Karpas-422 (cell line): Measurements from ENCODE around the gene SRD5A3. TPM values are rescaled to one million over a fixed set of nuclear protein-coding genes. Genes with fewer than 3 reads are reported as not detected.
A peak's percentile ranks its signal among the peaks of the same experiment; 100 is the strongest.

Experiments used
- DNase-seq: peaks from one replicate; pipeline ENCODE4 v3.0.0-alpha.2; 2015
- H2AFZ ChIP-seq: fragments of 200-600 bp; sonication (generic); 2 replicates; pipeline ENCODE4 v1.6.1; 2014; ENCODE audit warnings: antibody characterized with exemption, low read length, mixed read lengths
- H3K27ac ChIP-seq: fragments of 200-600 bp; sonication (generic); 2 replicates; pipeline ENCODE4 v1.5.1; 2014; ENCODE audit warnings: mild to moderate bottlenecking, low read length, moderate library complexity
- H3K27me3 ChIP-seq: fragments of 200-600 bp; sonication (generic); 2 replicates; pipeline ENCODE4 v1.6.1; 2014; ENCODE audit warnings: low read length, mixed read lengths
- H3K36me3 ChIP-seq: fragments of 200-600 bp; sonication (generic); 2 replicates; pipeline ENCODE4 v1.6.1; 2014; ENCODE audit warnings: low read length, mixed read lengths; ENCODE audit not compliant: insufficient read depth
- H3K4me1 ChIP-seq: fragments of 200-600 bp; sonication (generic); 2 replicates; pipeline ENCODE4 v1.6.1; 2014; ENCODE audit warnings: mild to moderate bottlenecking, low read length, mixed read lengths
- H3K4me2 ChIP-seq: fragments of 200-600 bp; sonication (generic); 2 replicates; pipeline ENCODE4 v1.6.1; 2014; ENCODE audit warnings: low read length, low read depth, mild to moderate bottlenecking; ENCODE audit not compliant: poor library complexity, severe bottlenecking
- H3K4me3 ChIP-seq: fragments of 200-600 bp; sonication (generic); 2 replicates; pipeline ENCODE4 v1.5.1; 2014; ENCODE audit warnings: mild to moderate bottlenecking, antibody characterized with exemption, low read length, mixed read lengths
- H3K79me2 ChIP-seq: fragments of 200-600 bp; sonication (generic); 2 replicates; pipeline ENCODE4 v1.6.1; 2014; ENCODE audit warnings: mild to moderate bottlenecking, low read length, mixed read lengths
- H3K9ac ChIP-seq: fragments of 200-600 bp; sonication (generic); 2 replicates; pipeline ENCODE4 v1.6.0; 2014; ENCODE audit warnings: low read length
- H3K9me2 ChIP-seq: fragments of 200-600 bp; sonication (generic), shearing (Covaris generic); replicated peaks from 2 replicates; pipeline ENCODE4 v1.6.0; 2014; ENCODE audit warnings: mild to moderate bottlenecking, low read length, moderate library complexity; ENCODE audit not compliant: insufficient read depth
- H3K9me3 ChIP-seq: fragments of 300-700, 200-600 bp; sonication (generic); 2 replicates; pipeline ENCODE4 v1.6.1; 2014; ENCODE audit warnings: low read length, mixed read lengths
- H4K20me1 ChIP-seq: fragments of 200-600 bp; sonication (generic); 2 replicates; pipeline ENCODE4 v1.6.1; 2014; ENCODE audit warnings: mild to moderate bottlenecking, antibody characterized with exemption, low read length, low read depth; ENCODE audit not compliant: insufficient read depth
- total RNA-seq: library from RNA; depleted of rRNA; stranded (reverse); fragments of >200 nt; shearing (Covaris generic); gene quantifications from 2 replicates; pipeline ENCODE4 v1.2.3, GENCODE V29; 2014; ENCODE audit warnings: low replicate concordance

The SRD5A3 gene
- total RNA-seq, 1 experiment from 2014 or later: 25.7 TPM

GRCh38 chr4:55314141-55314820 lies 31.8 kb upstream of the SRD5A3 start:
- Histone ChIP-seq H3K9ac (no peak overlapping the region), H3K79me2 (no peaks in the 10 kb centered on the region), H2AFZ (no peak overlapping the region), H3K4me3 (no peak overlapping the region), H3K9me2 (no peaks in the 10 kb centered on the region), H3K36me3 (no peaks in the 10 kb centered on the region), H3K27me3 (no peaks in the 10 kb centered on the region), H3K9me3 (no peaks in the 10 kb centered on the region), H3K4me1 (no peaks in the 10 kb centered on the region), H3K27ac (no peak overlapping the region), H3K4me2 (no peak overlapping the region), H4K20me1 (no peaks in the 10 kb centered on the region)
- DNase-seq: no peak

GRCh38 chr4:55318175-55319129 lies 27.6 kb upstream of the SRD5A3 start:
- Histone ChIP-seq H3K4me1 (no peaks in the 10 kb centered on the region), H3K79me2 (no peaks in the 10 kb centered on the region), H2AFZ (no peak overlapping the region), H3K36me3 (no peaks in the 10 kb centered on the region), H4K20me1 (no peaks in the 10 kb centered on the region), H3K4me3 (no peak overlapping the region), H3K9me2 (no peaks in the 10 kb centered on the region), H3K9me3 (no peaks in the 10 kb centered on the region), H3K9ac (no peak overlapping the region), H3K27me3 (no peaks in the 10 kb centered on the region), H3K4me2 (no peak overlapping the region), H3K27ac (no peak overlapping the region)
- no peak for DNase-seq

GRCh38 chr4:55321707-55322264 lies 24.3 kb upstream of the SRD5A3 start:
- Histone ChIP-seq H3K27me3 (no peaks in the 10 kb centered on the region), H3K36me3 (no peaks in the 10 kb centered on the region), H3K4me1 (no peaks in the 10 kb centered on the region), H4K20me1 (no peaks in the 10 kb centered on the region), H3K9me2 (no peaks in the 10 kb centered on the region), H2AFZ (no peak overlapping the region), H3K9me3 (no peaks in the 10 kb centered on the region), H3K4me3 (no peak overlapping the region), H3K27ac (no peak overlapping the region), H3K4me2 (no peak overlapping the region), H3K9ac (no peak overlapping the region), H3K79me2 (no peaks in the 10 kb centered on the region)
- peak; percentile 91 for DNase-seq

- Histone ChIP-seq H3K4me2 (no peak overlapping the region), H3K4me1 (no peaks in the 10 kb centered on the region), H2AFZ (no peak overlapping the region), H3K27ac (no peak overlapping the region), H3K4me3 (no peak overlapping the region), H3K36me3 (no peaks in the 10 kb centered on the region), H3K9me2 (no peaks in the 10 kb centered on the region), H3K9ac (no peak overlapping the region), H3K9me3 (no peaks in the 10 kb centered on the region), H3K79me2 (no peaks in the 10 kb centered on the region), H3K27me3 (no peaks in the 10 kb centered on the region), H4K20me1 (no peaks in the 10 kb centered on the region)
- no peak for DNase-seq
Measured at GRCh38 chr4:55323375-55323774, 22.7 kb upstream of the SRD5A3 start.

GRCh38 chr4:55326629-55327028 lies 19.4 kb upstream of the SRD5A3 start:
- Histone ChIP-seq H3K4me1 (no peaks in the 10 kb centered on the region), H3K4me3 (no peak overlapping the region), H3K9ac (no peak overlapping the region), H3K4me2 (no peak overlapping the region), H2AFZ (no peak overlapping the region), H3K27ac (no peak overlapping the region), H3K9me3 (0 out of 2 replicates have a peak, but pooled peaks cover 3% of the 10 kb centered on the region), H3K9me2 (no peaks in the 10 kb centered on the region), H3K79me2 (no peaks in the 10 kb centered on the region), H3K36me3 (no peaks in the 10 kb centered on the region), H3K27me3 (no peaks in the 10 kb centered on the region), H4K20me1 (no peaks in the 10 kb centered on the region)
- no peak for DNase-seq

GRCh38 chr4:55329012-55329411 lies 17.0 kb upstream of the SRD5A3 start:
- Histone ChIP-seq H3K79me2 (no peaks in the 10 kb centered on the region), H3K9me2 (no peaks in the 10 kb centered on the region), H2AFZ (no peak overlapping the region), H3K4me3 (no peak overlapping the region), H4K20me1 (no peaks in the 10 kb centered on the region), H3K27me3 (no peaks in the 10 kb centered on the region), H3K27ac (no peak overlapping the region), H3K36me3 (no peaks in the 10 kb centered on the region), H3K4me1 (no peaks in the 10 kb centered on the region), H3K9me3 (0 out of 2 replicates have a peak, but pooled peaks cover 3% of the 10 kb centered on the region), H3K9ac (no peak overlapping the region), H3K4me2 (no peak overlapping the region)
- DNase-seq: no peak

GRCh38 chr4:55330241-55330640 lies 15.8 kb upstream of the SRD5A3 start:
- Histone ChIP-seq H3K36me3 (no peaks in the 10 kb centered on the region), H3K4me3 (no peak overlapping the region), H3K79me2 (no peaks in the 10 kb centered on the region), H3K9ac (no peak overlapping the region), H2AFZ (peak overlapping the region; percentile 3; the same call in 1 of the 2 replicates), H3K9me2 (no peaks in the 10 kb centered on the region), H3K27ac (no peak overlapping the region), H4K20me1 (no peaks in the 10 kb centered on the region), H3K4me1 (no peaks in the 10 kb centered on the region), H3K4me2 (no peak overlapping the region), H3K9me3 (0 out of 2 replicates have a peak, but pooled peaks cover 3% of the 10 kb centered on the region), H3K27me3 (no peaks in the 10 kb centered on the region)
- DNase-seq: no peak
